Activated T-cell treated with anti-CD3 and anti-CD28 coated beads for 4 hours (primary cell): ENCODE measurements around the gene UXS1.
A peak's percentile ranks its signal among the peaks of the same experiment; 100 is the strongest.
"Not testable (repeated sequence)": the region's sequence is repeated elsewhere in the genome, so short reads cannot be mapped to it uniquely, and the experiment has no call there.

Experiments used
- DNase-seq: peaks from one replicate; pipeline ENCODE4 v3.0.0-alpha.2; 2020

The UXS1 gene

DNA sequence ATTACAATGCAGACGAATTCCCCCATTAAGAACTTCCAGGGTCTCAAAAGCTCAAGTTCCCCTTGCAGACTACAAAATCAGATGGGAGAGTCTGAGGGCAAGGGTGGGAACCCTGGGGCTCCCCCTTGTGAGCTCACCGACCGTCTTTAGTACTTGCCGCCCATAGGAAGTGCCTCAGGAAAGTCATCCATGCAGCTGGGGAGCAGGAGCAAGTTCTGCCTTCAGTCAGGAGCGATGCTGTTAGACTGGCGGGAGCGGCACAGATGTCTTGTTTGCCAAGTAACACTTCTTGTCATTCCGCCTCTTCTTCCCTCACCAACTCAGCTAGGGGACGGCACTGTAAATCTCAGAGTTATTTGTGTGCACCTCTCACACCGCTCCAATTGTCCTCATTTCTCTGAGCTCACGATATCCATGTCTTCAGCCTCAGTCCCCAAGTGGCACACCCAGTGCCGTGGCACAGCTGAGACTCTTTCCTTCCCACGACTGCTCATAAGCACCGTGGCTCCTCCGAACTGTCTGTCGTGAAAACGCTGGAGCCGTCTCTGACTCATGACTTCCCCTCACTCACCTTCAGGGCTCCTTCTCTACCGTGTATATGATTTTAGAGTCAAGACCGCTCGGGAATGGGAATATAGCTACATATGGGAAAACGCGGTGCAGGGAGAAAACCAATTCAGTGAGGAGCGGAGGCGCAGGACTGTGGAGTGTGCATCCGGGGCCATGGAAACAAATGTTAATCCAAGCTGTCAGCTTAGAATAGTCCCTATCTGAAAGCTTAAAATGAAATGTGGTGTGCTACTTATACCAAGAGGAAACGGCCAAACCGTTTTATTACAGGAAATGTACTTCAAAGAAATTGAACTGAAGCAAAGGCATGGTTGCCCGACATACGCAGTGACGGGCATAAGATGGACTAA, 34.0 kb downstream of the UXS1 start:
- DNase-seq: peak; percentile 61

GRCh38 chr2:106158871-106159270, 35.2 kb downstream of the UXS1 start:
- DNase-seq: no peak

DNA sequence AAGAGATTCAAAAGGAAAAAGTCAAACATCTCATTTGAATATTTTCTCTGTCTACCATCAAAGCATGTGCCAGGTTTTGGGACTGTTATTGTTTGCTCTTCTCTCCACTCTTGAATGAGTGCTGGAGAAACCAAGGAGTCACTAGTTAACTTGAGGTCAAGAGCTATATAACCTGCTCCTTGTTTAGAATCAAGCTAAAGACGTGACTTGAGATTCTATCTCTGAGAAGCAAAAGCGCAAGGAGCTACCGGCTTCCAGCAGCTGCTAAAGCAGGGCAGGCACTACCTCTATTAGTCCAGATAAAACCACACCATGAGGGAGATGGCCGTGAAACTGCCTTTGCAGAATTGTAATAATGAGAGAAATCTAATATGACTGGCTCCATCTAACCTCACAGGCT, 36.0 kb downstream of the UXS1 start:
- no peak for DNase-seq

DNA sequence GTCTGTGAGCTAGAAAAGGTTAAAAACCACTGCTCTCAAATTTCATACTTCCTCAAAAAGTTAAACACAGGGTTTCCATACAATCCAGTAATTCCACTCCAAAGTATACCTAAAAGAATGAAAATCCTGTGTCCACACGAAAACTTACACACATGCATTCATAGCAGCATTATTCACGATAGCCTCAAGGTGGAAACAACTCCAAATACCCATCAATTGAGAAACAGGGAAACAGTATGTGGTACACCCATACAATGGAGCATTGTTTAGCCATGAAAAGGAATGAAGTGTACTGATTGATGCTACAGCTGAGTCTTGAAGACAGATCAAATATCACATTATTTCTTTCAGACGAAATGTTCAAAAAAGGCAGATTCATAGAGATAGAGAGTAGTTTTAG, 36.7 kb downstream of the UXS1 start:
- no peak for DNase-seq

- DNase-seq: no peak
These were observed 37.5 kb downstream of the UXS1 start for GRCh38 chr2:106156305-106157296.

DNA sequence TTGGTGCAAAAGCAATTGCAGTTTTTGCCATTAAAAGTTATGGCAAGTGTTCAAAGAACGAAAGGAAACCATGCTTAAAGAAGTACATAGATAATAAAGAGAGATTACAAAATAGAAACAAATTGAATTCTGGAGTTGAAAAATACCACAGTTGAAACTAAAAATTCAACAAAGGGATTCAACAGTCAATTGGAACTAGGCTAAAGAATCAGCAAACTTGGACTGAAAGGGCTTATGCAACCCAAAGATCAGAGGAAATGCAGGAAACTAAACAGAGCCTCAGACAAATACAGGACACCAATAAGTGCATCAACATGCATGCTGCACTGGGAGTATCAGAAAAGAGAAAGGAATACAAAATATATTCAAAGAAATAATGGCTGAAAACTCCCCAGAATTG, 40.3 kb downstream of the UXS1 start:
- no peak for DNase-seq

DNA sequence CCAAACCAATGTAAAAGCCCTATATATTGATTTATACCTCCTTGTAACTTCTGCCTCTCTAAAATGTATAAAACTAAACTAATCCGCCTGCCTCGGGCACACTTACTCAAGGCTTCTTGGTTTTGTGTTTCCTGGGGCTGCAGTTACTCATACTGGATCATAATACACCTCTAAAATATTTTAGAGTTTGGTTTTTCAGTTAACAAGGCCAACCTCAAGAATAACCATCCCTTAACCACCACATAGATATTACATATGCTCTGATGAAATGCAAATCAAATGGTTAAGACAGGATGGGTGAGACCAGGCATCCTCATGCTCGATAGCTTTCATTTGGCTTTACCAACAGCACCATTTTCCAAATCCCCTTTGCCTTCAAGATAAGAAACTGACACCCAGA, 46.4 kb downstream of the UXS1 start:
- no peak for DNase-seq

DNA sequence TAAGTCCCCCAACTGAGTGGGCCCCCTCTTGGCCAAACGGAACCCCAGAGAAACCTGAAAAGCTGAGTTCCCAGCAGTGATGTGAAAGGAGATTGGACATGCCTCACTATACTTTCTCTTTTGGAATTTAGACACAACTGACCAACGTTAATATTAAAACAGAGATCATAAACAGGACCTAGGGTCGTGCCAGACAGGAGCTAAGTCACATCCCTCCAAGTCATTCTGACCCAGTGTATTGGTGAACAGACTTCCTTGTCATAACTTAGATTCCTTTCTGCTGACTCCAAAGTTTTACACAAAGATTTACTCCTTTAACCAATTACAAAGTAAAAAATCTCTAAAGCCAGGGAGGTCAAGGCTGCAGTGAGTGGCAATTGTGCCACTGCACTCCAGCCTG, 46.9 kb downstream of the UXS1 start:
- no peak for DNase-seq

GRCh38 chr2:106144621-106145331, 49.3 kb downstream of the UXS1 start:
- DNase-seq: no peak

- no peak for DNase-seq
These were observed 50.4 kb downstream of the UXS1 start for GRCh38 chr2:106143495-106144215.

- DNase-seq: no peak
These were observed 51.4 kb downstream of the UXS1 start for GRCh38 chr2:106142683-106143082.

GRCh38 chr2:106140913-106141312, 53.2 kb downstream of the UXS1 start:
- DNase-seq: no peak

GRCh38 chr2:106140113-106140512, 54.0 kb downstream of the UXS1 start:
- no peak for DNase-seq

- DNase-seq: no peak
These were observed 54.7 kb downstream of the UXS1 start for GRCh38 chr2:106139238-106139935.

GRCh38 chr2:106138543-106139237, 55.4 kb downstream of the UXS1 start:
- no peak for DNase-seq

DNA sequence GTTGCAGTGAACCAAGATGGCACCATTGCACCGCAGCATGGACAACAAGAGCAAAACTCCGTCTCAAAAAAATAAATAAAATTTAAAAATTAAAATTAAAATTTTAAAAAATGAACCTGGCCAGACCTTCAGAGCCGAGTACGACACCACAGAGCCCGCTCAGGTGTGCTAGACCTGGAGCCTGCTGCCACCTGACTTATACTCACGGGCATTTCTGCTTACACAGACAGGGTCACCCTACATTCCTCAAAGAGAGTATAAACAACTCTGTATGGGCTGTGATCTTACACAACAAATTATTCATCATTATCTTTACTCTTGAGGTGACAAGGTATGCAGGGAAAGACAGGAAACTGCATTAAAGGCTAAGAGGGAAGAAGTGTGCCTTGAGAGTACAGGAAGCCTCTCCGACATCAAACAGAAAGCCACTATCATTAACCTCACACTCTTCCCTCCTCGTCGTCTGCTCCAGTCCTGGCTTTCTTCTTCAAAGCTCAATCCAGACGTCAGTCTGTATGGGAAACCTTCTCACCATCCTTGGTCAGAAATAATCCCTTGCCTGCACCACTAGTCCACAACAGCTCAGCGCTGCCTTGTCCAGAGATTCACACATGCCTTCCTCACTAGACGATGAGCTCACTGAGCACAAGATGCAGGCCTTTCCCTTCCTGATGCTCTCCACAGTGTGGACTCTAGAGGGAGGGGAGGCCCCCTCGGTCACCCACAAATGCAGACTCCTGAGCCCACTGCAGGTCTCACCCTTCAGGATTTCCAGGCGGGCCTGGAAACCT, 56.2 kb downstream of the UXS1 start:
- DNase-seq: no peak

- DNase-seq: not testable (repeated sequence)
These were observed 62.9 kb downstream of the UXS1 start for GRCh38 chr2:106131192-106131591.

- DNase-seq: no peak
These were observed 63.7 kb downstream of the UXS1 start for GRCh38 chr2:106130251-106130998.

GRCh38 chr2:106129592-106129991, 64.5 kb downstream of the UXS1 start:
- DNase-seq: no peak
